PC-3 (cell line): ENCODE data around the gene TECPR2. TPM values are rescaled to one million over a fixed set of nuclear protein-coding genes. Genes with fewer than 3 reads are reported as not detected.
A peak's percentile ranks its signal among the peaks of the same experiment; 100 is the strongest.

Source experiments
- ATAC-seq: fragments of 200-7000 bp; cut with Tn5 transposase; 2 replicates; pipeline ENCODE4 v1.9.1; 2020; ENCODE audit warnings: mild to moderate bottlenecking, moderate library complexity
- BruUV-seq: library from RNA; stranded (reverse); fragments of 400-500 nt; replicated peaks from 2 replicates; lab custom pipeline; 2021; lab: Mats Ljungman, UMichigan
- CTCF ChIA-PET: fragments of 300-600 bp; sonication (Branson Sonifier 250); formaldehyde crosslinking; loops from one replicate; lab custom pipeline; 2022; ENCODE audit warnings: antibody characterized with exemption; lab: Charles Lee
- POLR2A ChIA-PET: fragments of 300-600 bp; sonication (Branson Sonifier 250); formaldehyde crosslinking; loops from one replicate; lab custom pipeline; 2022; ENCODE audit warnings: antibody characterized with exemption; ENCODE audit not compliant: unreplicated experiment; lab: Charles Lee
- DNase-seq: peaks from one replicate; pipeline ENCODE4 v3.0.0-alpha.2; 2015
- H2AFZ ChIP-seq: fragments of 300-600 bp; sonication (generic); 2 replicates; pipeline ENCODE4 v1.6.0; 2016; ENCODE audit warnings: antibody characterized with exemption, low read length
- H3F3A ChIP-seq: fragments of 300-600 bp; sonication (generic); one replicate; pipeline ENCODE4 v1.6.0; 2017; ENCODE audit warnings: antibody characterized with exemption, low read length, control low read depth, mild to moderate bottlenecking; ENCODE audit not compliant: unreplicated experiment
- H3K27ac ChIP-seq: fragments of 300-600 bp; sonication (generic); 2 replicates; pipeline ENCODE4 v1.5.1; 2016; ENCODE audit warnings: mild to moderate bottlenecking, low read length
- H3K27me3 ChIP-seq: fragments of 300-600 bp; sonication (generic); 2 replicates; pipeline ENCODE4 v1.6.1; 2016; ENCODE audit warnings: low read length, mixed read lengths
- H3K36me3 ChIP-seq: fragments of 300-600 bp; sonication (generic); 2 replicates; pipeline ENCODE4 v1.6.1; 2016; ENCODE audit warnings: low read depth, mixed run types, low read length, mixed read lengths
- H3K4me1 ChIP-seq: fragments of 300-600 bp; sonication (generic); 2 replicates; pipeline ENCODE4 v1.5.1; 2016; ENCODE audit warnings: low read length; ENCODE audit not compliant: insufficient read depth
- H3K4me2 ChIP-seq: fragments of 300-600 bp; sonication (generic); 2 replicates; pipeline ENCODE4 v1.6.0; 2016; ENCODE audit warnings: low read length
- H3K4me3 ChIP-seq: fragments of 300-600 bp; sonication (generic); 2 replicates; pipeline ENCODE4 v1.5.1; 2016; ENCODE audit warnings: mild to moderate bottlenecking, low read length, mixed read lengths
- H3K79me2 ChIP-seq: fragments of 300-600 bp; sonication (generic); 2 replicates; pipeline ENCODE4 v1.6.1; 2017; ENCODE audit warnings: low read length, mixed read lengths
- H3K9ac ChIP-seq: fragments of 300-600 bp; sonication (generic); 2 replicates; pipeline ENCODE4 v1.6.0; 2016; ENCODE audit warnings: mild to moderate bottlenecking, low read length
- H3K9me2 ChIP-seq: fragments of 300-600 bp; sonication (generic); replicated peaks from 2 replicates; pipeline ENCODE4 v1.6.1; 2016; ENCODE audit warnings: mixed run types, low read length, mixed read lengths
- H3K9me3 ChIP-seq: fragments of 300-600 bp; sonication (generic); 2 replicates; pipeline ENCODE4 v1.6.1; 2016; ENCODE audit warnings: low read length, mixed read lengths
- H4K20me1 ChIP-seq: fragments of 300-600 bp; sonication (generic); 2 replicates; pipeline ENCODE4 v1.6.1; 2016; ENCODE audit warnings: low read length, mixed read lengths
- EZH2 ChIP-seq: fragments of 300-600 bp; sonication (generic); IDR thresholded peaks from one replicate; pipeline ENCODE4 v1.6.1; 2017; ENCODE audit warnings: antibody characterized with exemption, mild to moderate bottlenecking, low read length; ENCODE audit not compliant: unreplicated experiment
- EZH2phosphoT487 ChIP-seq: fragments of 300-600 bp; sonication (generic); IDR thresholded peaks from 2 replicates; pipeline ENCODE4 v1.6.1; 2018; ENCODE audit warnings: mild to moderate bottlenecking, antibody characterized with exemption, low read length, borderline replicate concordance
- intact Hi-C: fragments of 100-400 bp; cut with micrococcal nuclease; formaldehyde crosslinking; loops from 2 replicates; pipeline ENCODE4 v1.9.0; 2023
- total RNA-seq: library from RNA; depleted of rRNA; stranded (reverse); fragments of >200 nt; gene quantifications from 2 replicates; pipeline ENCODE4 v1.2.3, GENCODE V29; 2014
- TF ChIP-seq, protein P1 (sequence below): fragments of 300-600 bp; sonication (generic); conservative IDR thresholded peaks from 2 replicates; pipeline ENCODE4 v1.5.1; 2017; ENCODE audit warnings: antibody characterized with exemption, low read depth, mild to moderate bottlenecking, low read length

Gene TECPR2
- total RNA-seq, 1 experiment from 2014 or later, result 15.7 TPM

GRCh38 chr14:102315121-102315520 lies 47.6 kb upstream of the TECPR2 start:
- DNase-seq, result peak; percentile 20
- Histone ChIP-seq H3K79me2 (peaks cover 21% of the 10 kb centered on the region), H3K4me2 (peak overlapping the region; percentile 91), H2AFZ (no peak overlapping the region), H3K9ac (peak overlapping the region; percentile 73; the same call in 1 of the 2 replicates), H3K27me3 (no peaks in the 10 kb centered on the region), H3K27ac (peak overlapping the region; percentile 57), H3K4me1 (peaks cover 48% of the 10 kb centered on the region), H4K20me1 (no peaks in the 10 kb centered on the region), H3F3A (no peaks in the 10 kb centered on the region), H3K36me3 (no peaks in the 10 kb centered on the region), H3K9me2 (no peaks in the 10 kb centered on the region), H3K9me3 (no peaks in the 10 kb centered on the region), H3K4me3 (no peak overlapping the region)
- BruUV-seq, result no TSS peak
- TF ChIP-seq EZH2phosphoT487 (no peak), EZH2 (no peak)
- TF ChIP-seq, protein P1, sequence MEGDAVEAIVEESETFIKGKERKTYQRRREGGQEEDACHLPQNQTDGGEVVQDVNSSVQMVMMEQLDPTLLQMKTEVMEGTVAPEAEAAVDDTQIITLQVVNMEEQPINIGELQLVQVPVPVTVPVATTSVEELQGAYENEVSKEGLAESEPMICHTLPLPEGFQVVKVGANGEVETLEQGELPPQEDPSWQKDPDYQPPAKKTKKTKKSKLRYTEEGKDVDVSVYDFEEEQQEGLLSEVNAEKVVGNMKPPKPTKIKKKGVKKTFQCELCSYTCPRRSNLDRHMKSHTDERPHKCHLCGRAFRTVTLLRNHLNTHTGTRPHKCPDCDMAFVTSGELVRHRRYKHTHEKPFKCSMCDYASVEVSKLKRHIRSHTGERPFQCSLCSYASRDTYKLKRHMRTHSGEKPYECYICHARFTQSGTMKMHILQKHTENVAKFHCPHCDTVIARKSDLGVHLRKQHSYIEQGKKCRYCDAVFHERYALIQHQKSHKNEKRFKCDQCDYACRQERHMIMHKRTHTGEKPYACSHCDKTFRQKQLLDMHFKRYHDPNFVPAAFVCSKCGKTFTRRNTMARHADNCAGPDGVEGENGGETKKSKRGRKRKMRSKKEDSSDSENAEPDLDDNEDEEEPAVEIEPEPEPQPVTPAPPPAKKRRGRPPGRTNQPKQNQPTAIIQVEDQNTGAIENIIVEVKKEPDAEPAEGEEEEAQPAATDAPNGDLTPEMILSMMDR, result no peak
- ChIA-PET POLR2A (interaction anchor here (0.6 kb wide), 2 partner anchors 101 to 217 kb away, joined by 5 to 24 read pairs; no protein-coding TSS in a partner anchor), CTCF (interaction anchor here (0.6 to 1.5 kb wide), 3 partner anchors 10 to 128 kb away, joined by 3 to 9 read pairs (median 5); partner anchors contain the start of gene MOK)
- no peak for ATAC-seq
- intact Hi-C loops, result loop anchor here (5.0 to 10.0 kb wide), 5 partner anchors 93 to 343 kb away; partner anchors contain the start of gene WDR20

DNA sequence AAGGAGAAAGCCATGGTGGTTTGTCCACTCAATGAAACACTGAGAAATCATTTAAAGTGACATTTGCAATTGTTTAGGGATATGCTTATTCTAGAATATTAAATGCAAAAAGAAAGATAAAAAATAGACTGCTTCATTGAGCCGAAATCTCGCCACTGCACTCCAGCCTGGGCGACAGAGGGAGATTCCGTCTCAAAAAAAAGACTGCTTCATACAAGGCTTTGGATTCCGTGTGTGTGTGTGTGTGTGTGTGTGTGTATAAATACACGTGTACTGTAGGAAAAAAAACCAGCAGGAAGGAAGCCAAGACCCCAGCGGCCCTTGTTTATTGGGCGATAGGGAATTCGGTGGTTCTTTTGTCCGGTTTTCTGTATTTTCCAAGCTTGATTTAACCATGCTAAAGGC lies 46.4 kb upstream of the TECPR2 start:
- H3K4me2 ChIP-seq, result peak overlapping the region; percentile 82
- ChIA-PET CTCF (interaction anchor here (0.6 kb wide), 1 partner anchor 87 kb away, joined by 4 read pairs; no protein-coding TSS in a partner anchor), POLR2A (no interaction called here)
- H3K9me3 ChIP-seq, result no peaks in the 10 kb centered on the region
- no peaks in the 10 kb centered on the region for H4K20me1 ChIP-seq
- DNase-seq, result peak; percentile 35
- peak overlapping the region; percentile 57 for H3K4me3 ChIP-seq
- no TSS peak for BruUV-seq
- no peaks in the 10 kb centered on the region for H3K36me3 ChIP-seq
- peak overlapping the region; percentile 73 for H2AFZ ChIP-seq
- H3K27me3 ChIP-seq, result no peaks in the 10 kb centered on the region
- peak overlapping the region; percentile 35 for H3K9ac ChIP-seq
- no peaks in the 10 kb centered on the region for H3F3A ChIP-seq
- intact Hi-C loops, result loop anchor here (5.0 to 10.0 kb wide), 5 partner anchors 94 to 344 kb away; partner anchors contain the start of gene WDR20
- peaks cover 56% of the 10 kb centered on the region for H3K4me1 ChIP-seq
- peak overlapping the region; percentile 32 for H3K27ac ChIP-seq
- no peaks in the 10 kb centered on the region for H3K9me2 ChIP-seq
- H3K79me2 ChIP-seq, result peaks cover 33% of the 10 kb centered on the region
- ATAC-seq, result no peak
- TF ChIP-seq EZH2phosphoT487 (no peak), EZH2 (no peak)
- TF ChIP-seq, protein P1, result no peak
